GM23338 (cell line): ENCODE results near the gene TP53I13. TPM values are rescaled to one million over a fixed set of nuclear protein-coding genes. Genes with fewer than 3 reads are reported as not detected.
A peak's percentile ranks its signal among the peaks of the same experiment; 100 is the strongest.

Experiments
- ATAC-seq: fragments of 200-7000 bp; cut with Tn5 transposase; 3 replicates; pipeline ENCODE4 v1.9.1; 2020
- DNase-seq: peaks from one replicate; pipeline ENCODE4 v3.0.0-alpha.2; 2015; ENCODE audit warnings: low spot score
- H2AFZ ChIP-seq: fragments of 200-600 bp; sonication (generic); 2 replicates; pipeline ENCODE4 v1.8.0; 2016; ENCODE audit warnings: antibody characterized with exemption, mild to moderate bottlenecking, moderate library complexity
- H3F3A ChIP-seq: fragments of 200-600 bp; sonication (generic); replicated peaks from 2 replicates; pipeline ENCODE4 v1.8.0; 2017; ENCODE audit warnings: antibody characterized with exemption, mixed run types, low read depth
- H3K27ac ChIP-seq: fragments of 200-600 bp; sonication (generic); 2 replicates; pipeline ENCODE4 v1.6.1; 2016; ENCODE audit warnings: low read depth
- H3K27me3 ChIP-seq: fragments of 200-600 bp; sonication (generic); 2 replicates; pipeline ENCODE4 v1.8.0; 2016; ENCODE audit warnings: mild to moderate bottlenecking, mixed run types, moderate library complexity; ENCODE audit not compliant: insufficient read depth
- H3K36me3 ChIP-seq: fragments of 200-600 bp; sonication (generic); 2 replicates; pipeline ENCODE4 v1.8.0; 2016; ENCODE audit warnings: mild to moderate bottlenecking; ENCODE audit not compliant: insufficient read depth
- H3K4me1 ChIP-seq: fragments of 200-600 bp; sonication (generic); 2 replicates; pipeline ENCODE4 v1.8.0; 2016; ENCODE audit warnings: mild to moderate bottlenecking, moderate library complexity; ENCODE audit not compliant: insufficient read depth
- H3K4me2 ChIP-seq: fragments of 200-600 bp; sonication (generic); 2 replicates; pipeline ENCODE4 v1.7.1; 2017; ENCODE audit warnings: mixed run types
- H3K4me3 ChIP-seq: fragments of 200-600 bp; sonication (generic); 2 replicates; pipeline ENCODE4 v1.6.1; 2016; ENCODE audit warnings: mixed run types
- H3K79me2 ChIP-seq: fragments of 200-600 bp; sonication (generic); replicated peaks from 2 replicates; pipeline ENCODE4 v1.8.0; 2017; ENCODE audit warnings: mild to moderate bottlenecking; ENCODE audit not compliant: insufficient read depth
- H3K9me2 ChIP-seq: fragments of 200-600 bp; sonication (generic); 2 replicates; pipeline ENCODE4 v1.8.0; 2017; ENCODE audit not compliant: insufficient read depth
- H4K20me1 ChIP-seq: fragments of 200-600 bp; sonication (generic); replicated peaks from 2 replicates; pipeline ENCODE4 v1.8.0; 2017; ENCODE audit warnings: mild to moderate bottlenecking; ENCODE audit not compliant: insufficient read depth
- H3K27ac Mint-ChIP-seq: 2 replicates; pipeline ENCODE4 v1.8.0; 2020; ENCODE audit warnings: inconsistent platforms, mild to moderate bottlenecking, moderate library complexity, mixed read lengths
- H3K27me3 Mint-ChIP-seq: 3 replicates; pipeline ENCODE4 v1.8.0; 2022; ENCODE audit warnings: low read depth, mild to moderate bottlenecking, moderate library complexity, mixed read lengths, inconsistent platforms; ENCODE audit not compliant: insufficient read depth, poor library complexity
- H3K36me3 Mint-ChIP-seq: 3 replicates; pipeline ENCODE4 v1.8.0; 2021; ENCODE audit warnings: low read depth, mild to moderate bottlenecking, inconsistent platforms, moderate library complexity, mixed read lengths
- H3K4me1 Mint-ChIP-seq: 3 replicates; pipeline ENCODE4 v1.8.0; 2020; ENCODE audit warnings: mild to moderate bottlenecking, inconsistent platforms, mixed read lengths
- H3K4me3 Mint-ChIP-seq: 3 replicates; pipeline ENCODE4 v1.8.0; 2021; ENCODE audit warnings: moderate library complexity, mild to moderate bottlenecking, inconsistent platforms, mixed read lengths
- H3K9me3 Mint-ChIP-seq: 3 replicates; pipeline ENCODE4 v1.8.0; 2020; ENCODE audit warnings: moderate library complexity, mild to moderate bottlenecking, inconsistent platforms, mixed read lengths
- EZH2 ChIP-seq: fragments of 200-600 bp; sonication (generic); IDR thresholded peaks from one replicate; pipeline ENCODE4 v1.8.0; 2017; ENCODE audit warnings: antibody characterized with exemption, mild to moderate bottlenecking, low read depth; ENCODE audit not compliant: unreplicated experiment
- JUNB ChIP-seq: IDR thresholded peaks from one replicate; pipeline ENCODE4 v1.6.1; 2016; ENCODE audit warnings: antibody characterized with exemption; ENCODE audit not compliant: unreplicated experiment
- NANOG ChIP-seq: IDR thresholded peaks from 2 replicates; pipeline ENCODE4 v1.6.1; 2016; ENCODE audit warnings: antibody characterized with exemption, borderline replicate concordance
- POLR2AphosphoS5 ChIP-seq: IDR thresholded peaks from 2 replicates; pipeline ENCODE4 v1.6.1; 2016; ENCODE audit warnings: antibody characterized with exemption, low read depth
- STAT1 ChIP-seq: IDR thresholded peaks from one replicate; pipeline ENCODE4 v1.6.1; 2016; ENCODE audit warnings: antibody characterized with exemption; ENCODE audit not compliant: unreplicated experiment
- ZNF114 ChIP-seq: fragments of 250-450 bp; sonication (Bioruptor Pico); IDR thresholded peaks from 2 replicates; pipeline ENCODE4 v1.5.0; 2020; ENCODE audit warnings: mild to moderate bottlenecking, moderate library complexity
- ZNF331 ChIP-seq: fragments of 250-450 bp; sonication (Bioruptor Pico); IDR thresholded peaks from 2 replicates; pipeline ENCODE4 v1.5.0; 2020; ENCODE audit warnings: low read depth, mild to moderate bottlenecking, moderate library complexity
- polyA plus RNA-seq: library from polyadenylated mRNA; unstranded; fragments of >200 nt; fragmentation: Nextera tagmentation; extraction: Ambion mirVana; gene quantifications from 2 replicates; pipeline ENCODE4 v1.2.1, GENCODE V29; 2016
- total RNA-seq: library from RNA; depleted of rRNA; stranded (reverse); fragments of >200 nt; shearing (Covaris generic); gene quantifications from 2 replicates; pipeline ENCODE4 v1.2.3, GENCODE V29; 2014
- TF ChIP-seq, protein P1 (sequence below): IDR thresholded peaks from one replicate; pipeline ENCODE4 v1.6.1; 2018; ENCODE audit warnings: antibody characterized with exemption; ENCODE audit not compliant: unreplicated experiment
- TF ChIP-seq, protein P2 (sequence below): fragments of 250-450 bp; sonication (Bioruptor Pico); IDR thresholded peaks from 2 replicates; pipeline ENCODE4 v1.5.0; 2020; ENCODE audit warnings: mild to moderate bottlenecking, moderate library complexity
- TF ChIP-seq, protein P3 (sequence below): IDR thresholded peaks from 2 replicates; pipeline ENCODE4 v1.6.1; 2016; ENCODE audit warnings: antibody characterized with exemption

TP53I13 gene
- total and polyA plus RNA-seq, 2 experiments from 2014 or later, result 21.0 to 38.9 TPM

DNA sequence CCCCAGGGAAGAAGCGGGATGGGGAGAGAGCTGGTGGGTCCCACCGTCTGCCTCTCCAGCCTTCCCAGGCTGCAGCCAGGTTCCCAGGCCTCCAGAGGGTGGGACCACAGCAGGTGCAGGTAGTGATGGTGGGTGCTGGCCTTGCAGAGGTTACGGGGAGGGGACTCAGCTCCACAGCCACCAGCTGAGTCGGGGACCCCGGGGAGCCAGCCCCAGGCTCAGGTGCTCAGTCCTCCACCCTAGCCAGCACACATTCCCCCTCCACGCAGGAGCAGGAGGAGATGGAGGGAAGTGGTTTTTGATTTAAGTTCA is 5.0 kb downstream of the TP53I13 start:
- peaks cover 15% of the 10 kb centered on the region; the same call in 2 of the 3 replicates for H3K4me1 Mint-ChIP-seq
- no peaks in the 10 kb centered on the region; the same call in 1 of the 2 replicates for H4K20me1 ChIP-seq
- H3K79me2 ChIP-seq, result no peaks in the 10 kb centered on the region
- H3K36me3 ChIP-seq, result no peaks in the 10 kb centered on the region; the same call in 1 of the 2 replicates
- no peak overlapping the region; the same call in 1 of the 2 replicates for H3K4me2 ChIP-seq
- no peaks in the 10 kb centered on the region for H3K9me3 Mint-ChIP-seq
- peak overlapping the region; percentile 55; the same call in 1 of the 3 replicates for H3K4me3 Mint-ChIP-seq
- H3K9me2 ChIP-seq, result no peaks in the 10 kb centered on the region
- H3K27me3 Mint-ChIP-seq, result peaks cover 21% of the 10 kb centered on the region
- no peak overlapping the region for H3K27ac ChIP-seq
- no peak overlapping the region for H2AFZ ChIP-seq
- DNase-seq (no peak), ATAC-seq (no peak)
- H3K36me3 Mint-ChIP-seq, result peaks cover 15% of the 10 kb centered on the region
- peaks cover 18% of the 10 kb centered on the region for H3F3A ChIP-seq
- no peak for TF ChIP-seq ZNF331
- TF ChIP-seq POLR2AphosphoS5, result 0 out of 2 replicates have a peak, but pooled peaks have one; percentile 20
- peaks cover 19% of the 10 kb centered on the region; the same call in 1 of the 2 replicates for H3K27me3 ChIP-seq
- H3K4me1 ChIP-seq, result peaks cover 5% of the 10 kb centered on the region; the same call in 1 of the 2 replicates
- H3K27ac Mint-ChIP-seq, result no peak overlapping the region
- H3K4me3 ChIP-seq, result no peak overlapping the region

DNA sequence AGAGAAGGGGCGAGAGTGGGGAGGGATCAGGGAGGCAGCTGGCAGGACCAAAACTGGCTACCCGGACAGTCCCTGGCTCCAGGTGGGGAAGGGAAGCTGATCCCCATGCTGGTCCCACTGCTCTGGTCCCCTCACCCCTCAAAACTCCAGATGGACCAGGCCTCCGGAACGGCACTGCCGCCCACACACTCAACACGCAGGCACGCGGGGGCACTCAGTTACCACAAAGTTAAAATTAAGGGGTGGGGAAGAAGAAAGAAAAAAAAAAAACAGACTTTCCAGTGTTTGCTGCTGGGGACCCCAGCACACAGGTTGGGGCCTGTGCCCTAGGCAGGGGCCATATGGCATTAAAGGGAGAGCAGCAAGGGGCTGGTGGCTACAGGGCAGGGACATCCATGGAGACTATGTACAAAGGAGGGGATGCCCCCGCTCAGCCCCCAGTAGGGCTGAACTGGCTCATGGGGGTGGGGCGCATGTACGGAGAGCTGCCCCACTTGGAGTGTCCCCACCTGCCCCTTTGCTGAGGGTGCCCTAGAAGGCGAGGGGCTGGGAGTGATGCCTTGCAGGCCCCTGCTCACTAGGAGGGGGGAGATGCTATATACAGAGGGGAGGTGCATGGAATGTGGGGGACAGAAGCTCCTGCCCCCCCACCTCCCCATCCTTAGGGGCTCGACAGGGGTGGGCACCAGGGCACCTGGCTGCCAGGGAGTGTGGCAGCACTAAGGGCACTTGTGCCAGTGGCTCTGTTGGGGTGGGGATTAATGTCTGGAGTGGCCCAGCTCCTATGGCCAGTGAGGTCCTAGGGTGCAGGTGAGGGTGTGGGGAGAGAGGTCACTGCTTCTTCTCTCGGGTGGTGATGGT is 5.6 kb downstream of the TP53I13 start:
- ATAC-seq, result no peak
- no peak overlapping the region for H3K4me3 Mint-ChIP-seq
- Histone ChIP-seq H3K4me1 (peaks cover 3% of the 10 kb centered on the region; the same call in 1 of the 2 replicates), H3K27ac (no peak overlapping the region), H3K27me3 (peaks cover 18% of the 10 kb centered on the region; the same call in 1 of the 2 replicates), H3K4me2 (no peak overlapping the region), H4K20me1 (no peaks in the 10 kb centered on the region; the same call in 1 of the 2 replicates), H3K36me3 (no peaks in the 10 kb centered on the region; the same call in 1 of the 2 replicates), H3K4me3 (no peak overlapping the region), H2AFZ (no peak overlapping the region), H3K9me2 (no peaks in the 10 kb centered on the region), H3F3A (peaks cover 13% of the 10 kb centered on the region), H3K79me2 (no peaks in the 10 kb centered on the region)
- H3K36me3 Mint-ChIP-seq, result peaks cover 16% of the 10 kb centered on the region
- no peak overlapping the region for H3K27ac Mint-ChIP-seq
- H3K4me1 Mint-ChIP-seq, result peaks cover 13% of the 10 kb centered on the region; the same call in 2 of the 3 replicates
- H3K27me3 Mint-ChIP-seq, result peaks cover 19% of the 10 kb centered on the region
- no peak for DNase-seq
- H3K9me3 Mint-ChIP-seq, result no peaks in the 10 kb centered on the region
- TF ChIP-seq NANOG (no peak), EZH2 (no peak), ZNF114 (CRISPR knock-in tag) (no peak), JUNB (no peak), POLR2AphosphoS5 (no peak), STAT1 (no peak)
- TF ChIP-seq, protein P1, sequence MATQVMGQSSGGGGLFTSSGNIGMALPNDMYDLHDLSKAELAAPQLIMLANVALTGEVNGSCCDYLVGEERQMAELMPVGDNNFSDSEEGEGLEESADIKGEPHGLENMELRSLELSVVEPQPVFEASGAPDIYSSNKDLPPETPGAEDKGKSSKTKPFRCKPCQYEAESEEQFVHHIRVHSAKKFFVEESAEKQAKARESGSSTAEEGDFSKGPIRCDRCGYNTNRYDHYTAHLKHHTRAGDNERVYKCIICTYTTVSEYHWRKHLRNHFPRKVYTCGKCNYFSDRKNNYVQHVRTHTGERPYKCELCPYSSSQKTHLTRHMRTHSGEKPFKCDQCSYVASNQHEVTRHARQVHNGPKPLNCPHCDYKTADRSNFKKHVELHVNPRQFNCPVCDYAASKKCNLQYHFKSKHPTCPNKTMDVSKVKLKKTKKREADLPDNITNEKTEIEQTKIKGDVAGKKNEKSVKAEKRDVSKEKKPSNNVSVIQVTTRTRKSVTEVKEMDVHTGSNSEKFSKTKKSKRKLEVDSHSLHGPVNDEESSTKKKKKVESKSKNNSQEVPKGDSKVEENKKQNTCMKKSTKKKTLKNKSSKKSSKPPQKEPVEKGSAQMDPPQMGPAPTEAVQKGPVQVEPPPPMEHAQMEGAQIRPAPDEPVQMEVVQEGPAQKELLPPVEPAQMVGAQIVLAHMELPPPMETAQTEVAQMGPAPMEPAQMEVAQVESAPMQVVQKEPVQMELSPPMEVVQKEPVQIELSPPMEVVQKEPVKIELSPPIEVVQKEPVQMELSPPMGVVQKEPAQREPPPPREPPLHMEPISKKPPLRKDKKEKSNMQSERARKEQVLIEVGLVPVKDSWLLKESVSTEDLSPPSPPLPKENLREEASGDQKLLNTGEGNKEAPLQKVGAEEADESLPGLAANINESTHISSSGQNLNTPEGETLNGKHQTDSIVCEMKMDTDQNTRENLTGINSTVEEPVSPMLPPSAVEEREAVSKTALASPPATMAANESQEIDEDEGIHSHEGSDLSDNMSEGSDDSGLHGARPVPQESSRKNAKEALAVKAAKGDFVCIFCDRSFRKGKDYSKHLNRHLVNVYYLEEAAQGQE, result no peak
- TF ChIP-seq, protein P2, sequence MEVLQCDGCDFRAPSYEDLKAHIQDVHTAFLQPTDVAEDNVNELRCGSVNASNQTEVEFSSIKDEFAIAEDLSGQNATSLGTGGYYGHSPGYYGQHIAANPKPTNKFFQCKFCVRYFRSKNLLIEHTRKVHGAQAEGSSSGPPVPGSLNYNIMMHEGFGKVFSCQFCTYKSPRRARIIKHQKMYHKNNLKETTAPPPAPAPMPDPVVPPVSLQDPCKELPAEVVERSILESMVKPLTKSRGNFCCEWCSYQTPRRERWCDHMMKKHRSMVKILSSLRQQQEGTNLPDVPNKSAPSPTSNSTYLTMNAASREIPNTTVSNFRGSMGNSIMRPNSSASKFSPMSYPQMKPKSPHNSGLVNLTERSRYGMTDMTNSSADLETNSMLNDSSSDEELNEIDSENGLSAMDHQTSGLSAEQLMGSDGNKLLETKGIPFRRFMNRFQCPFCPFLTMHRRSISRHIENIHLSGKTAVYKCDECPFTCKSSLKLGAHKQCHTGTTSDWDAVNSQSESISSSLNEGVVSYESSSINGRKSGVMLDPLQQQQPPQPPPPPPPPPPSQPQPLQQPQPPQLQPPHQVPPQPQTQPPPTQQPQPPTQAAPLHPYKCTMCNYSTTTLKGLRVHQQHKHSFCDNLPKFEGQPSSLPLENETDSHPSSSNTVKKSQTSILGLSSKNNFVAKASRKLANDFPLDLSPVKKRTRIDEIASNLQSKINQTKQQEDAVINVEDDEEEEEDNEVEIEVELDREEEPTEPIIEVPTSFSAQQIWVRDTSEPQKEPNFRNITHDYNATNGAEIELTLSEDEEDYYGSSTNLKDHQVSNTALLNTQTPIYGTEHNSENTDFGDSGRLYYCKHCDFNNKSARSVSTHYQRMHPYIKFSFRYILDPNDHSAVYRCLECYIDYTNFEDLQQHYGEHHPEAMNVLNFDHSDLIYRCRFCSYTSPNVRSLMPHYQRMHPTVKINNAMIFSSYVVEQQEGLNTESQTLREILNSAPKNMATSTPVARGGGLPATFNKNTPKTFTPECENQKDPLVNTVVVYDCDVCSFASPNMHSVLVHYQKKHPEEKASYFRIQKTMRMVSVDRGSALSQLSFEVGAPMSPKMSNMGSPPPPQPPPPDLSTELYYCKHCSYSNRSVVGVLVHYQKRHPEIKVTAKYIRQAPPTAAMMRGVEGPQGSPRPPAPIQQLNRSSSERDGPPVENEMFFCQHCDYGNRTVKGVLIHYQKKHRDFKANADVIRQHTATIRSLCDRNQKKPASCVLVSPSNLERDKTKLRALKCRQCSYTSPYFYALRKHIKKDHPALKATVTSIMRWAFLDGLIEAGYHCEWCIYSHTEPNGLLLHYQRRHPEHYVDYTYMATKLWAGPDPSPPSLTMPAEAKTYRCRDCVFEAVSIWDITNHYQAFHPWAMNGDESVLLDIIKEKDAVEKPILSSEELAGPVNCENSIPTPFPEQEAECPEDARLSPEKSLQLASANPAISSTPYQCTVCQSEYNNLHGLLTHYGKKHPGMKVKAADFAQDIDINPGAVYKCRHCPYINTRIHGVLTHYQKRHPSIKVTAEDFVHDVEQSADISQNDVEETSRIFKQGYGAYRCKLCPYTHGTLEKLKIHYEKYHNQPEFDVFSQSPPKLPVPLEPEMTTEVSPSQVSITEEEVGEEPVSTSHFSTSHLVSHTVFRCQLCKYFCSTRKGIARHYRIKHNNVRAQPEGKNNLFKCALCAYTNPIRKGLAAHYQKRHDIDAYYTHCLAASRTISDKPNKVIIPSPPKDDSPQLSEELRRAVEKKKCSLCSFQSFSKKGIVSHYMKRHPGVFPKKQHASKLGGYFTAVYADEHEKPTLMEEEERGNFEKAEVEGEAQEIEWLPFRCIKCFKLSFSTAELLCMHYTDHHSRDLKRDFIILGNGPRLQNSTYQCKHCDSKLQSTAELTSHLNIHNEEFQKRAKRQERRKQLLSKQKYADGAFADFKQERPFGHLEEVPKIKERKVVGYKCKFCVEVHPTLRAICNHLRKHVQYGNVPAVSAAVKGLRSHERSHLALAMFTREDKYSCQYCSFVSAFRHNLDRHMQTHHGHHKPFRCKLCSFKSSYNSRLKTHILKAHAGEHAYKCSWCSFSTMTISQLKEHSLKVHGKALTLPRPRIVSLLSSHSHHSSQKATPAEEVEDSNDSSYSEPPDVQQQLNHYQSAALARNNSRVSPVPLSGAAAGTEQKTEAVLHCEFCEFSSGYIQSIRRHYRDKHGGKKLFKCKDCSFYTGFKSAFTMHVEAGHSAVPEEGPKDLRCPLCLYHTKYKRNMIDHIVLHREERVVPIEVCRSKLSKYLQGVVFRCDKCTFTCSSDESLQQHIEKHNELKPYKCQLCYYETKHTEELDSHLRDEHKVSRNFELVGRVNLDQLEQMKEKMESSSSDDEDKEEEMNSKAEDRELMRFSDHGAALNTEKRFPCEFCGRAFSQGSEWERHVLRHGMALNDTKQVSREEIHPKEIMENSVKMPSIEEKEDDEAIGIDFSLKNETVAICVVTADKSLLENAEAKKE (CRISPR knock-in tag), result no peak
- TF ChIP-seq, protein P3, sequence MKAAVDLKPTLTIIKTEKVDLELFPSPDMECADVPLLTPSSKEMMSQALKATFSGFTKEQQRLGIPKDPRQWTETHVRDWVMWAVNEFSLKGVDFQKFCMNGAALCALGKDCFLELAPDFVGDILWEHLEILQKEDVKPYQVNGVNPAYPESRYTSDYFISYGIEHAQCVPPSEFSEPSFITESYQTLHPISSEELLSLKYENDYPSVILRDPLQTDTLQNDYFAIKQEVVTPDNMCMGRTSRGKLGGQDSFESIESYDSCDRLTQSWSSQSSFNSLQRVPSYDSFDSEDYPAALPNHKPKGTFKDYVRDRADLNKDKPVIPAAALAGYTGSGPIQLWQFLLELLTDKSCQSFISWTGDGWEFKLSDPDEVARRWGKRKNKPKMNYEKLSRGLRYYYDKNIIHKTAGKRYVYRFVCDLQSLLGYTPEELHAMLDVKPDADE, result no peak
